Endothelial cell of umbilical vein (primary cell): ENCODE data around the gene TEKT5.

ENCODE experiments used
- CTCF ChIP-seq, 2 donors: IDR thresholded peaks; 1 replicate in 1 of 2; 2 replicates in 1 of 2; pipeline ENCODE4 v1.5.1; 2011; ENCODE audit warnings: low read length in 2 of 2, mild to moderate bottlenecking in 2 of 2, moderate library complexity in 2 of 2, control low read depth in 1 of 2, inconsistent platforms in 1 of 2, low read depth in 1 of 2; ENCODE audit not compliant: insufficient read depth in 1 of 2; ENCODE audit errors: extremely low read depth in 1 of 2
- EZH2 ChIP-seq: IDR thresholded peaks from 2 replicates; pipeline ENCODE4 v1.6.1; 2012; ENCODE audit warnings: borderline replicate concordance, low read depth, mild to moderate bottlenecking, moderate library complexity, low read length, inconsistent platforms; ENCODE audit not compliant: severe bottlenecking
- FOS ChIP-seq: IDR thresholded peaks from 2 replicates; pipeline ENCODE4 v1.6.1; 2011; ENCODE audit warnings: mild to moderate bottlenecking, low read length, moderate library complexity, borderline replicate concordance; ENCODE audit not compliant: insufficient read depth
- GATA2 ChIP-seq: IDR thresholded peaks from 2 replicates; pipeline ENCODE4 v1.7.0; 2011; ENCODE audit warnings: low read depth, mild to moderate bottlenecking, moderate library complexity, mixed read lengths, low read length; ENCODE audit not compliant: insufficient read length, insufficient read depth
- JUN ChIP-seq: IDR thresholded peaks from 2 replicates; pipeline ENCODE4 v1.6.1; 2011; ENCODE audit warnings: borderline replicate concordance, low read depth; ENCODE audit not compliant: insufficient read length, insufficient read depth
- MAX ChIP-seq: IDR thresholded peaks from 2 replicates; pipeline ENCODE4 v1.6.1; 2011; ENCODE audit not compliant: insufficient read depth, insufficient read length
- MYC ChIP-seq: IDR thresholded peaks from one replicate; pipeline ENCODE4 v1.6.1; 2011; ENCODE audit warnings: mild to moderate bottlenecking, low read depth, low read length
- POLR2A ChIP-seq: IDR thresholded peaks from 2 replicates; pipeline ENCODE4 v1.6.1; 2012; ENCODE audit warnings: low read depth, mild to moderate bottlenecking, control low read depth, low read length
- POLR2AphosphoS5 ChIP-seq: IDR thresholded peaks from 2 replicates; pipeline ENCODE4 v1.6.1; 2012; ENCODE audit warnings: low read depth, mild to moderate bottlenecking, control low read depth, low read length, moderate library complexity; ENCODE audit not compliant: insufficient read depth

DNA sequence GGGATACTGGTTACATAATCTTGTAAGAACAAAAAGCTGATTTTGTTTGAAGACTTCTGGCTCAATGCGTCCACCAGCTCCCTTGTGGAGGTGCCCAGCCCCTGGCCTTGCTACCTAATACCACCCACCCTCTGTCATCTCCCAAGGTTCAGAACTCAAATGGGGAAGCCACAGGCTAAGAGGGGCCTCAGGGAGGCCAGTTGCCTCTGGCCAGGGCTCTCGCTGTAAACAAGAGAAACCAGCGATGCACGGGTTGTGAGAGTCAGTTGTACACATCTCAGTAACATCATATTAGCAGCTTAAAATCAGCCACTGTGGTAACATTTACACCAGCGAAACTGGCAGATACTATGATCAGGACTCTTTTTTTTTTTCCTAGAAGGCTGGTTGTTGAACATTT is 6.0 kb downstream of the TEKT5 start:
- TF ChIP-seq FOS, result no peak
- TF ChIP-seq CTCF (IDR thresholded peaks at IDR 0.05; ENCODE audit: extremely low read depth in 1 of 2, insufficient read depth in 1 of 2, low read depth in 1 of 2, low read length in 2 of 2), result no peak
- TF ChIP-seq POLR2A, result no peak
- TF ChIP-seq EZH2, result no peak
- TF ChIP-seq JUN, result no peak
- TF ChIP-seq MAX, result no peak
- TF ChIP-seq MYC, result no peak
- no peak for TF ChIP-seq POLR2AphosphoS5
- no peak for TF ChIP-seq GATA2
